OCI-LY7 (cell line): ENCODE results near the gene PTX4.

ENCODE experiments used
- EZH2phosphoT487 ChIP-seq: fragments of 200-600 bp; sonication (generic); IDR thresholded peaks from 2 replicates; pipeline ENCODE4 v1.6.1; 2018; ENCODE audit warnings: low read depth, borderline replicate concordance, mild to moderate bottlenecking, mixed run types, antibody characterized with exemption, low read length, moderate library complexity, mixed read lengths
- TF ChIP-seq, protein P1 (sequence below): fragments of 200-600 bp; sonication (generic); conservative IDR thresholded peaks from 2 replicates; pipeline ENCODE4 v1.5.1; 2014; ENCODE audit warnings: mild to moderate bottlenecking, antibody characterized with exemption, low read length, moderate library complexity, mixed read lengths

DNA sequence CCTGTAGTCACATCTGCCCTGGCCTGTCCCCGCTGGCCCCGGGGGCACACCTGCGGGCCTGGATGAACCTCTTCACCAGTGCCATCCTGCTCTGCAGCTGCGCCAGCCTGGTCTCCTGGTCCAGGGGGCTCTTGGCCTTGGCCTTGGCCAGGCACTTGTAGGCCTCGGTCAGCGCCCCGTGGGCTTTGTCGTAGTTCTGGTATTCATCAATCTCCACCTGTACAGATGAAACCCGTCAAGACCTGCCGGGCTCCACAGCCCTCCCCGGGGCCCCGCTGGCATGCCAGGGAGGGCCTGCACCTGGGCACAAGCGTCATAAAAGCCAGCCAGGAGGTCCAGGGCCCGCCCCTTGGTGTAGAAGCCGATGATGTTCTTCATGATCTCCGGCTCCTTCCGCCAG, 31.1 kb upstream of the PTX4 start:
- TF ChIP-seq, protein P1, sequence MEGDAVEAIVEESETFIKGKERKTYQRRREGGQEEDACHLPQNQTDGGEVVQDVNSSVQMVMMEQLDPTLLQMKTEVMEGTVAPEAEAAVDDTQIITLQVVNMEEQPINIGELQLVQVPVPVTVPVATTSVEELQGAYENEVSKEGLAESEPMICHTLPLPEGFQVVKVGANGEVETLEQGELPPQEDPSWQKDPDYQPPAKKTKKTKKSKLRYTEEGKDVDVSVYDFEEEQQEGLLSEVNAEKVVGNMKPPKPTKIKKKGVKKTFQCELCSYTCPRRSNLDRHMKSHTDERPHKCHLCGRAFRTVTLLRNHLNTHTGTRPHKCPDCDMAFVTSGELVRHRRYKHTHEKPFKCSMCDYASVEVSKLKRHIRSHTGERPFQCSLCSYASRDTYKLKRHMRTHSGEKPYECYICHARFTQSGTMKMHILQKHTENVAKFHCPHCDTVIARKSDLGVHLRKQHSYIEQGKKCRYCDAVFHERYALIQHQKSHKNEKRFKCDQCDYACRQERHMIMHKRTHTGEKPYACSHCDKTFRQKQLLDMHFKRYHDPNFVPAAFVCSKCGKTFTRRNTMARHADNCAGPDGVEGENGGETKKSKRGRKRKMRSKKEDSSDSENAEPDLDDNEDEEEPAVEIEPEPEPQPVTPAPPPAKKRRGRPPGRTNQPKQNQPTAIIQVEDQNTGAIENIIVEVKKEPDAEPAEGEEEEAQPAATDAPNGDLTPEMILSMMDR = no peak
- no peak for TF ChIP-seq EZH2phosphoT487
